ENCODE data around the gene DCAF15.

DCAF15 gene

GRCh38 chr19:13926010-13926409 lies 26.3 kb upstream of the DCAF15 start:
- Histone ChIP-seq H3K9me3 (no peaks in the 10 kb centered on the region), H3K27ac (no peak overlapping the region), H3K36me3 (peaks cover 66% of the 10 kb centered on the region), H3K4me3 (ENCODE audit: low read depth in 1 of 2, low read length in 1 of 2) (no peak overlapping the region), H3K27me3 (no peaks in the 10 kb centered on the region), H3K4me1 (ENCODE audit: control insufficient read depth in 1 of 2, insufficient read depth in 1 of 2, low read depth in 1 of 2, low read length in 1 of 2) (no peaks in the 10 kb centered on the region)
- TF ChIP-seq CTCF (IDR thresholded peaks at IDR 0.05), result no peak

- Histone ChIP-seq H3K36me3 (peaks cover 66% of the 10 kb centered on the region), H3K9me3 (no peaks in the 10 kb centered on the region), H3K27ac (no peak overlapping the region), H3K4me3 (ENCODE audit: low read depth in 1 of 2, low read length in 1 of 2) (no peak overlapping the region), H3K4me1 (ENCODE audit: control insufficient read depth in 1 of 2, insufficient read depth in 1 of 2, low read depth in 1 of 2, low read length in 1 of 2) (no peaks in the 10 kb centered on the region), H3K27me3 (no peaks in the 10 kb centered on the region)
- no peak for TF ChIP-seq CTCF (IDR thresholded peaks at IDR 0.05)
Measured at GRCh38 chr19:13926715-13927114, 25.6 kb upstream of the DCAF15 start.

DNA sequence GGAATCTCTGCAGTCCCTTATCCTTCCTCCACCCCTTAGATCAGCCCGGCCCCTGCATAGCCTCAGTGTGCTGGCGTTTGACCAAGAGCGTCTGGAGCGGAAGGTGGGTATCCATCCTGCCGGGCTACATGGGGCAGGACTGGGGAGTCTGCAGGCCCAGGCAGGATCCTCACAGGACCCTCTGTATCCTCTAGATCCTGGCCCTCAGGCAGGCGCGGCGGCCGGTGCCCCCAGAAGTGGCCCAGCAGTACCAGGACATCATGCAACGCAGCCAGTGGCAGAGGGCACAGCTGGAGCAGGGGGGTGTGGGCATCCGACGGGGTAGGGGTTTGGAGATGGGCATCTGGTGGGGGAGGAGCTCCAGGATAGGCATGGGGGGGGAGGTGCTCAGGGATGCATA lies 23.0 kb upstream of the DCAF15 start:
- peaks cover 46% of the 10 kb centered on the region for H3K36me3 ChIP-seq
- no peak for TF ChIP-seq CTCF (IDR thresholded peaks at IDR 0.05)
- H3K9me3 ChIP-seq, result no peaks in the 10 kb centered on the region
- no peak overlapping the region for H3K27ac ChIP-seq
- no peaks in the 10 kb centered on the region for H3K4me1 ChIP-seq (ENCODE audit: control insufficient read depth in 1 of 2, insufficient read depth in 1 of 2, low read depth in 1 of 2, low read length in 1 of 2)
- H3K4me3 ChIP-seq (ENCODE audit: low read depth in 1 of 2, low read length in 1 of 2), result no peak overlapping the region
- H3K27me3 ChIP-seq, result peaks cover 8% of the 10 kb centered on the region

- peaks cover 15% of the 10 kb centered on the region for H3K27me3 ChIP-seq
- TF ChIP-seq CTCF (IDR thresholded peaks at IDR 0.05), result no peak
Measured at GRCh38 chr19:13929956-13930355, 22.4 kb upstream of the DCAF15 start.

DNA sequence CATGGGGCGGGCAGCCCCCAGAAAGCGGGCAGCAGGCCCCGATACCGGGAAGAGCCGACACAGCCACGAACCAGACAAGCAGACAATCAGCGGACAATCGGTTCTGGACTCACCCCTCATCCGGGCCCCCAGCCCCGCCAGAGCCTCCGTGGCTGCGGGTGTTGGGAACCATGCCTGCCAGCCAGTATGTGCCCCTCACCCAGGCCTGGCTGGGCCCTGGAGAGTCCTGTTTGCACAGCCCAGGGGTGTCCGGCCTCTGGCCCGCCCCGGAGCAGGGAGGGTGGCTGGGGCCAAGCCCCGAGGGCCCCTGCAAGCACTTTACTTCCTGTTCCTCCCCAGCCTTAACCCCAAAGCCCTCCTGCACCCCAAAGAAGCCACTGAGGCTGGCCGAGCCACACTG lies 21.9 kb upstream of the DCAF15 start:
- Histone ChIP-seq H3K9me3 (no peaks in the 10 kb centered on the region), H3K27ac (no peak overlapping the region), H3K4me3 (ENCODE audit: low read depth in 1 of 2, low read length in 1 of 2) (no peak overlapping the region), H3K27me3 (peaks cover 16% of the 10 kb centered on the region), H3K36me3 (peaks cover 41% of the 10 kb centered on the region), H3K4me1 (ENCODE audit: control insufficient read depth in 1 of 2, insufficient read depth in 1 of 2, low read depth in 1 of 2, low read length in 1 of 2) (no peaks in the 10 kb centered on the region)
- no peak for TF ChIP-seq CTCF (IDR thresholded peaks at IDR 0.05)

More at GRCh38 chr19:13929956-13930355, 22.4 kb upstream of the DCAF15 start:
- Histone ChIP-seq H3K9me3 (no peaks in the 10 kb centered on the region), H3K36me3 (peaks cover 46% of the 10 kb centered on the region), H3K27ac (no peak overlapping the region), H3K4me1 (ENCODE audit: control insufficient read depth in 1 of 2, insufficient read depth in 1 of 2, low read depth in 1 of 2, low read length in 1 of 2) (no peaks in the 10 kb centered on the region), H3K4me3 (ENCODE audit: low read depth in 1 of 2, low read length in 1 of 2) (no peak overlapping the region)

Data from neutrophil (primary cell).